Lower lobe of right lung (tissue), 2 donors: ENCODE data around the gene EREG. TPM values are rescaled to one million over a fixed set of nuclear protein-coding genes. Genes with fewer than 3 reads are reported as not detected.

ENCODE experiments used
- ATAC-seq, 2 donors: fragments of 200-7000 bp; cut with Tn5 transposase; one replicate each; pipeline ENCODE4 v1.9.1; 2020 to 2022; ENCODE audit warnings: mild to moderate bottlenecking in 2 of 2, moderate library complexity in 2 of 2
- DNase-seq: peaks from one replicate; pipeline ENCODE4 v3.0.0-alpha.2; 2020
- H3K27ac ChIP-seq: fragments of 200-600 bp; one replicate; pipeline ENCODE4 v1.8.0; 2022
- H3K27me3 ChIP-seq: fragments of 200-600 bp; one replicate; pipeline ENCODE4 v1.8.0; 2022; ENCODE audit warnings: low read depth
- H3K36me3 ChIP-seq: fragments of 200-600 bp; one replicate; pipeline ENCODE4 v1.8.0; 2022; ENCODE audit warnings: mild to moderate bottlenecking
- H3K4me1 ChIP-seq: fragments of 200-600 bp; one replicate; pipeline ENCODE4 v1.8.0; 2022
- H3K4me3 ChIP-seq: fragments of 200-600 bp; one replicate; pipeline ENCODE4 v1.8.0; 2022; ENCODE audit warnings: mild to moderate bottlenecking
- H3K9me3 ChIP-seq: fragments of 200-600 bp; one replicate; pipeline ENCODE4 v1.8.0; 2022
- CTCF ChIP-seq: fragments of 200-600 bp; IDR thresholded peaks from one replicate; pipeline ENCODE4 v1.8.0; 2022; ENCODE audit warnings: antibody characterized with exemption, mild to moderate bottlenecking
- intact Hi-C: fragments of 100-400 bp; cut with DNase I; formaldehyde crosslinking; loops from one replicate; pipeline ENCODE4 v1.11.0; 2022
- total RNA-seq: library from RNA; stranded (reverse); fragmentation: NEBNext Ultra II Directional; extraction: Animal tissue kit (Norgen Biotek cat#: 25700); gene quantifications from one replicate; pipeline ENCODE4 v1.2.1, GENCODE V29; 2021
- donor health status: DM: no; HTN: yes; CAD: no; lungs with severe emphysema.

Gene EREG
- total RNA-seq, 1 donor from 2014 or later = 1.1 TPM

DNA sequence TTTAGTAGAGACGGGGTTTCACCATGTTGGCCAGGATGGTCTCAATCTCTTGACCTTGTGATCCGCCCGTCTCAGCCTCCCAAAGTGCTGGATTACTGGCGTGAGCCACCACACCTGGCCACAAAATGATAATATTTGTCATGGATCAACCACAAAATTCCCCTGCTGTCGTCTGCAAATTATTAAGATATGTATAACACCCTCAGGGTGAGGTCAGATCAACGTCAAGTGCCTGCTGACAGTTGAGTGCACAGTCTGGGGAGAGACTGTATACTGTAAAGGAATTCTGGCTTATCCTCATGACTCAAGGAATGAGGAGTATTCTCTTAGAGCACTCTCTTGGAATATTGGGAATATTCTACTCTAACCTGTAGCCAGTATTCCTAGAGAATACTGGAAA lies 45.5 kb upstream of the EREG start:
- no peak overlapping the region for H3K27ac ChIP-seq
- no peaks in the 10 kb centered on the region for H3K9me3 ChIP-seq
- peaks cover 4% of the 10 kb centered on the region for H3K4me1 ChIP-seq
- no peak for ATAC-seq
- no peak overlapping the region for H3K4me3 ChIP-seq
- TF ChIP-seq CTCF = no peak
- no peaks in the 10 kb centered on the region for H3K27me3 ChIP-seq
- DNase-seq = no peak
- intact Hi-C loops = no loop called here
- no peaks in the 10 kb centered on the region for H3K36me3 ChIP-seq

DNA sequence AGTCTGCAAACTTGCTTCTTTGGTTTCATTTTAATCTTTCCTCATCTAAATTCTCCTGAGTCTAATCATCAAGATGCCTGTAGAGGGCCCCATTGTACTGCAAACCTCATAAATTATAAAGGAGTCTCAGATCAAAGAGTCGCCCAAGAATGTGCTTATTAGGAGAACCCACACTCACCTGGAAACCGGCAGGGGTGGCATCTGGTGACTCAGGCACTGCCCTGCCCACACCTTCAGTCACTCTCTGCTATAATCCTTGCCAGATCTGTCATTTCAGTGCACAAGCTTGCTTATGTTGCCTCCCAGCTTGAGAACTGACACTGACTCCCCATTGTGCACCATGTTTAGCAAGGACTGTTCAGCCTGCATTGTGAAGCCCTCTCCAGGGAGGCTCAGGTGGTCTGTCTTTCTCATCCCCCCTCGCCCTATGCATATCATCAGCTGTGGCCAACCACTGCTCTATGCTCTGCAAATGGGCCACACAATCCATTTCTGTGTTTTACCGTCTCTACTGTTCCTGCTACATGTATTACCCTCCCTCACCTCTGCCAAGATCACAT lies 44.3 kb upstream of the EREG start:
- Histone ChIP-seq H3K36me3 (no peaks in the 10 kb centered on the region), H3K27me3 (no peaks in the 10 kb centered on the region), H3K4me1 (peaks cover 4% of the 10 kb centered on the region), H3K9me3 (no peaks in the 10 kb centered on the region), H3K4me3 (no peak overlapping the region), H3K27ac (no peak overlapping the region)
- peak; percentile 47 for TF ChIP-seq CTCF
- intact Hi-C loops = no loop called here
- peak; percentile 92 to 96 for ATAC-seq
- peak; percentile 57 for DNase-seq

DNA sequence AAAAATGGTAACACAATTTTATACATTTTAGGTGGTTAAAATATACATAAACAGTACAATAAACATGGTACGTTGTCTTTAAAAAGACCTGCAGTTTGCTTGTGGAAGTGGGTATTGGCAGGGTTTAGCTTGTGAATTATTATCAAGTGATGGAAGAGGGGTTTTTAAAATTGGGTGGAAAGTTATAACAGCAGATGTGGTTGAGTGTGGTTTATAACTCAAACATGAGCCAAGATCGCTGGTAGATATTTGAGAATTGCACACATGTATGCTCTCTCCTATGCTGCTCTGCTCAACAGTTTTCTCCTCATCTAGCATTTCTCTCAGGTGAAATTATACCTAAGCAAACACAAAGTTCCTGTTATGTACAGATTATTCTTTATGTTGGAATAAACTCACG lies 42.6 kb upstream of the EREG start:
- Histone ChIP-seq H3K27me3 (no peaks in the 10 kb centered on the region), H3K9me3 (no peaks in the 10 kb centered on the region), H3K4me3 (no peak overlapping the region), H3K4me1 (peaks cover 4% of the 10 kb centered on the region), H3K27ac (no peak overlapping the region), H3K36me3 (no peaks in the 10 kb centered on the region)
- no peak for DNase-seq
- no peak for ATAC-seq
- TF ChIP-seq CTCF = no peak
- intact Hi-C loops = no loop called here

GRCh38 chr4:74323663-74324062 lies 41.3 kb upstream of the EREG start:
- no peak overlapping the region for H3K4me3 ChIP-seq
- TF ChIP-seq CTCF = no peak
- H3K9me3 ChIP-seq = no peaks in the 10 kb centered on the region
- ATAC-seq = no peak
- no peak overlapping the region for H3K27ac ChIP-seq
- intact Hi-C loops = no loop called here
- no peaks in the 10 kb centered on the region for H3K27me3 ChIP-seq
- peaks cover 4% of the 10 kb centered on the region for H3K4me1 ChIP-seq
- DNase-seq = no peak
- H3K36me3 ChIP-seq = no peaks in the 10 kb centered on the region

GRCh38 chr4:74324262-74324661 lies 40.7 kb upstream of the EREG start:
- intact Hi-C loops = no loop called here
- Histone ChIP-seq H3K27ac (no peak overlapping the region), H3K4me1 (peaks cover 4% of the 10 kb centered on the region), H3K4me3 (no peak overlapping the region), H3K9me3 (no peaks in the 10 kb centered on the region), H3K36me3 (no peaks in the 10 kb centered on the region), H3K27me3 (no peaks in the 10 kb centered on the region)
- DNase-seq = no peak
- ATAC-seq = no peak
- no peak for TF ChIP-seq CTCF

GRCh38 chr4:74325886-74326285 lies 39.1 kb upstream of the EREG start:
- Histone ChIP-seq H3K36me3 (no peaks in the 10 kb centered on the region), H3K4me1 (no peaks in the 10 kb centered on the region), H3K27me3 (no peaks in the 10 kb centered on the region), H3K27ac (no peak overlapping the region), H3K4me3 (no peak overlapping the region), H3K9me3 (no peaks in the 10 kb centered on the region)
- TF ChIP-seq CTCF = no peak
- intact Hi-C loops = no loop called here
- no peak for DNase-seq
- ATAC-seq = no peak
